Renal cortical epithelial cell (primary cell): ENCODE data around the gene CCDC43. TPM values are rescaled to one million over a fixed set of nuclear protein-coding genes. Genes with fewer than 3 reads are reported as not detected.
A peak's percentile ranks its signal among the peaks of the same experiment; 100 is the strongest.
"Not testable (repeated sequence)": the region's sequence is repeated elsewhere in the genome, so short reads cannot be mapped to it uniquely, and the experiment has no call there.

Experiments used
- DNase-seq: peaks from one replicate; pipeline ENCODE4 v3.0.0-alpha.2; 2011; ENCODE audit warnings: low read depth
- total RNA-seq: library from RNA; depleted of rRNA; stranded (reverse); fragments of >200 nt; gene quantifications from 2 replicates; pipeline ENCODE4 v1.2.3, GENCODE V29; 2014

Gene CCDC43
- total RNA-seq, 1 donor from 2014 or later = 31.8 TPM

- DNase-seq = peak; percentile 34
Measured at GRCh38 chr17:44672479-44673093, 17.0 kb downstream of the CCDC43 start.

- DNase-seq = no peak
Measured at GRCh38 chr17:44666006-44666405, 23.6 kb downstream of the CCDC43 start.

- no peak for DNase-seq
Measured at GRCh38 chr17:44664867-44665266, 24.7 kb downstream of the CCDC43 start.

- DNase-seq = no peak
Measured at GRCh38 chr17:44663095-44663494, 26.5 kb downstream of the CCDC43 start.

GRCh38 chr17:44661835-44662234 is 27.7 kb downstream of the CCDC43 start:
- DNase-seq = no peak

GRCh38 chr17:44655983-44656710 is 33.4 kb downstream of the CCDC43 start, which contains the start of gene MEIOC:
MEIOC (plus strand) TSS chr17:44656468; CDS start chr17:44656614, 146 bp downstream.
- DNase-seq = no peak

- DNase-seq = no peak
Measured at GRCh38 chr17:44653954-44654353, 35.6 kb downstream of the CCDC43 start.

GRCh38 chr17:44653384-44653783 is 36.2 kb downstream of the CCDC43 start:
- DNase-seq = no peak

GRCh38 chr17:44652727-44653126 is 36.8 kb downstream of the CCDC43 start:
- no peak for DNase-seq

- no peak for DNase-seq
Measured at GRCh38 chr17:44651228-44651627, 38.3 kb downstream of the CCDC43 start.

GRCh38 chr17:44648963-44649362 is 40.6 kb downstream of the CCDC43 start:
- no peak for DNase-seq

- DNase-seq = no peak
Measured at GRCh38 chr17:44647736-44648135, 41.8 kb downstream of the CCDC43 start.

- DNase-seq = no peak
Measured at GRCh38 chr17:44646280-44646679, 43.3 kb downstream of the CCDC43 start.

GRCh38 chr17:44645341-44645740 is 44.2 kb downstream of the CCDC43 start:
- DNase-seq = no peak

GRCh38 chr17:44642834-44643233 is 46.7 kb downstream of the CCDC43 start:
- no peak for DNase-seq

- DNase-seq = peak; percentile 44
Measured at GRCh38 chr17:44637066-44637465, 52.5 kb downstream of the CCDC43 start.

GRCh38 chr17:44636562-44636961 is 53.0 kb downstream of the CCDC43 start:
- DNase-seq = peak; percentile 63

- DNase-seq = not testable (repeated sequence)
Measured at GRCh38 chr17:44634401-44634800, 55.2 kb downstream of the CCDC43 start.

- DNase-seq = no peak
Measured at GRCh38 chr17:44633998-44634397, 55.6 kb downstream of the CCDC43 start.

GRCh38 chr17:44630703-44631102 is 58.9 kb downstream of the CCDC43 start:
- no peak for DNase-seq

GRCh38 chr17:44629314-44629713 is 60.3 kb downstream of the CCDC43 start:
- no peak for DNase-seq

- peak; percentile 83 for DNase-seq
Measured at GRCh38 chr17:44628243-44629188, 61.1 kb downstream of the CCDC43 start.
